Smooth muscle cell of bladder (primary cell): Measurements from ENCODE around the gene PIAS2. TPM values are rescaled to one million over a fixed set of nuclear protein-coding genes. Genes with fewer than 3 reads are reported as not detected.

Experiments used
- total RNA-seq: library from RNA; depleted of rRNA; stranded (reverse); fragments of >200 nt; gene quantifications from 2 replicates; pipeline ENCODE4 v1.2.3, GENCODE V29; 2014

The PIAS2 gene
- total RNA-seq = 12.8 and 21.3 TPM in 2 replicates

DNA sequence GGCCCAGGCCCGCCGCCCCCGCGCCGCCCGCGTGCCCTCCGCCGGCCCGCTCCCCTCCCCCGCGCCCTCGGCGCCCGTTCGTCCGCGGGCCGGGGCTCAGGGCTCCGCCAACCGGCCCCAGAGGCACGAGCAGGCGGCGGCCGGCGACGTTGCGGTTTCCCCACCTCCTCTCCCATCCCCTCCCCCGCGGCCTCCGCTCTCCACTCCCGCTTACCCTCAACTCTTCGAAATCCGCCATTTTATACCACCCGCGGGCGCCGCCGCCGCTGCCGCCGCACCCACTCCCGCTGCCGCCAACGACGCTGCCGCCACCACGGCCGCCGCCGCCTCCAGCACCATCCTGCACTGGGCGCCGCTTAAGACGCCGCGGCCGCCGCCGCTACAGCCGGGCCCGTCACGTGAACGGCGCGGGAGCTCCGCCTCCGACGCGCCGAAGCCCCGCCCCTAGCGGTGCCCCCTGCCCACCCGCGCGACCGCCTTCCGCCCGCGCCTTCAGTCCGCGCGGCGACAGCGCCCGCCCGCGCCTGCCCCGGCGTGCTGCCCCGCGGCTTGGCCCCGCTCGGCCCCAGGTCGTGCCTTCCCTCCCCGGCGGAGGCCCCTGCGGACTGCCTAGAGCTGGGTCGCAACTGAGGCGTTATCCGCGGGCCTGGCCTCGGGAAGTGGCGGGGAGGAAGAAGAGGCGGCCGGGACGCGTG lies at the start of gene PIAS2, which contains the start of gene KATNAL2:
Gene PIAS2, minus strand, starts transcription at position 400 of the 695 bp plus-strand sequence. Its CDS starts 162 bp downstream, at position 238.
Gene KATNAL2, plus strand, starts transcription at position 495 of the 695 bp plus-strand sequence. CDS start 29,271 bp downstream, outside the sequence.

GRCh38 chr18:46756559-46757201 lies 160.6 kb downstream of the PIAS2 start, which contains the start of gene ST8SIA5:
TSS of gene ST8SIA5 (minus strand) at chr18:46757053. CDS start at chr18:46756508, 545 bp downstream.

Other genes with a start within 250 kb of the PIAS2 start
- gene ST8SIA5, start 160.5 kb downstream of the PIAS2 start, total RNA-seq = under 0.01 TPM in 1 of 2 replicates, not detected in the other
- 3.4 and 3.6 TPM in 2 replicates for gene KATNAL2, start 95 bp upstream of the PIAS2 start, total RNA-seq
- gene ELOA2, start 118.1 kb upstream of the PIAS2 start, total RNA-seq = under 0.01 TPM in 1 of 2 replicates, not detected in the other
- 17.6 and 18.1 TPM in 2 replicates for gene HDHD2, start 233.0 kb upstream of the PIAS2 start, total RNA-seq